OCI-LY3 (cell line): ENCODE data around the gene CCK.

Experiments
- CTCF ChIP-seq: fragments of 200-600, 300-600 bp; sonication (generic); IDR thresholded peaks from 2 replicates; pipeline ENCODE4 v1.5.1; 2014; ENCODE audit warnings: antibody characterized with exemption, low read length, low read depth
- EZH2phosphoT487 ChIP-seq: fragments of 200-600 bp; shearing (Covaris generic); IDR thresholded peaks from 2 replicates; pipeline ENCODE4 v1.6.1; 2018; ENCODE audit warnings: antibody characterized with exemption, mixed run types, low read depth

DNA sequence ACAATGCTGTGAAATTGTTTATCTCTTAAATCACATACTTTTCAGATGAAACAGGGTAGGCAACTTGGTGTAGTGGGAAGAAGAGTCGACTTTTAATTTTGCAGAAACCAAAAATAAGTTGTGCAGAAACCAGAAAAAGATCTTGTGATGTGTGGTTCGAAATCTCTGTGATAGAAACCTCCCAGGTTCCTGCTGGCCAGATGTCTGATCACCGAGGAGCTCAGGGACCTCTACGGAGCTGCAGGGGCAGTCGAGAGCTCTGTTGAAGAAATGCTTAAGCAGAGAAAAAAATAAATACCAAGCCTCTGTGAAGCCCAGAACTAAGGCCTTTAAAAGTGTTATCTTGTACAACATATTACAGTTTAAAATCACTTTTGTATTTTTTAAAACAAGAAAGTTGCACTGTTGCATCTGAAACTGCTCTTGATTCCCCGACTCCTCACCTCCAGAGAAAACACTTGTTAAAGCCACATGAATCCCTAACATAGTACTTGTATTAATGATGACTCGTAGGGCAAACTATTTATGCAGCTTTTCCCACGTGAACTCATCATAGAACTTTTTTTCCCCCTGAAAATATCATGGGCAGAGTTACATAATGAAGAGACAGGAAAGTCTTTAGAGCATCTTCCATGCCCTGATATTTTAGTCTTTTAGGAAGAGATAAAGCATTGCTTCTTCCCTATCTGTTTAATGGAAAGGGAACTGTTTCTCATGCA, 51.3 kb downstream of the CCK start:
- TF ChIP-seq CTCF (no peak), EZH2phosphoT487 (no peak)
